ENCODE results near the gene RHOB.
"Not testable (repeated sequence)": the region's sequence is repeated elsewhere in the genome, so short reads cannot be mapped to it uniquely, and the experiment has no call there.

Gene RHOB

GRCh38 chr2:20446917-20447436 is at the start of gene RHOB:
TSS of gene RHOB (plus strand) at chr2:20447074. CDS start at chr2:20447466, 392 bp downstream.
- DNase-seq: peak; percentile 84

DNA sequence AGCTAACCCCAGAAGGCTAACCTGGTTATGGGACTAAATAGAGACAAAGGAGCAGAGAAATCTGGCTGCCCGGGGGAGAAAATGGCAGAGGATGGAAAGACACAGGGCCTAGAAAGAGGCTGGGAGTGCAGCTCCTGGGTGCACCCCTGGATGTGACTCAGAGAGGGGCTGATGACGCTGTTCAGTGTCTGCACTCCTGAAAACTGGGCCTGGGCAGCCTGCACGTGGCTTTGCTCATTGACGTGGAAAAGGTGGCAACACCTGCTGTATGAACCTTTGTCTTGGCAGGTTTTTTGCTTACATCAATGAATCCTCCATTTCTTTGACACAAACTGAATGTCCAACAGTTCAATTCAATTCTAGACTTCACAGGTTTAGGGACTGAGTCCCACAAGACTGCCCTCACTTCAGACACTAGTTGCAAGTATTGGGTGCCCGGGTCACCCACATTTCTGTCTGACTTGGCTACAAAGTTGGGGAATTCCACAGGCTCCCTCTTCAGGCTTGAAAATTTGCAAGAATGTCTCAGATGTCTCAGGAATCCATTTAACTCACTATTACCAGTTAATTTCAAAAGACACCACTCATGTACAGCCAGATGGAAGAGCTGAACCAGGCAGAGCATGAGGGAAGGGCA is 48.9 kb upstream of the RHOB start:
- DNase-seq: no peak

DNA sequence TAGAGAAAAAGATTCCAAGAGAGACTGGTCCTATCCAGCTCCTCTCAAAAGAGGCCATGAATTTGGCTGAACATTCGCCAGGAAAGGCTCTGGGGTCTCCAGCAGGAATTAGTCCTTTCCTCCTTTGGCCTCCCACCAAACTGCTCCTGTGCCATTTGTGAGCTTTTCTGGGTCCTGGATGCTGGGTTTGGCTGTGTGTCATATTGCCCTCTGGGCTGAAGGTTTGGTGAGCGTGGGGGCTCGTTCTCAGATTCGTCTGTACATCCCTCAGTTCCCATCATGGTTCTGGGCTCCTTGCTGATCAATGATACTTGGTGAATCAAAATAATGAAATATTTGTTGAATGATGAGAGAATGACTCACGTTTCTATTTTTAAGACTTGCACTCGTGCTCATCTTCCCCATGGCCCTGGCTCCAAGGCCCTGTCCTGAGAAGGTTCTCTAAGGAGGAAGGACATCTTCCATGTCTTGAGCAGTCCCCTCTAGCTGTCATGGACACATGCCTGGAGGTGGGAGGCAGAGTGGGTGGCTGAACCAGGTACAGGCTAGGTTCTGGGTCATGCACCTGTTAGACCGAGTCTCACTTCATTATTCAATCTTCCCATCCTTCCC is 47.8 kb upstream of the RHOB start:
- DNase-seq: no peak

DNA sequence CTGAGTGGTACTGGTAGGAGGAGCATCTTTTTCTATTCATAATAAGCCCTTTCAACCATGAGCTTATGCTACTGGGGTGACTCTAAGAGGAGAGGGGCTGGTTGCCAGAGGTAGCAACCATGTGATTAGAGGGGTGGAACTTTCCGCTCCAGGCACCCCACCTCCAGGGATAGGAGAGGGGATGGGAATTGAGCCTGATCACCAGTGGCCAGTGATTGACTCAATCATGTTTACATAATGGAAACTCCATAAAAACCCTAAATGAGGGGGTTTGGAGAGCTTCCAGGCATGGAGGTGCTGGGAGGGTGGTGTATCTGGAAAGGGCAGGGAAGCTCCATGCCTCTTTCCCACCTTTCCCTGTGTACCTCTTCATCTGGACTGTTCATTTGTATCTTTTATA is 46.6 kb upstream of the RHOB start:
- no peak for DNase-seq

DNA sequence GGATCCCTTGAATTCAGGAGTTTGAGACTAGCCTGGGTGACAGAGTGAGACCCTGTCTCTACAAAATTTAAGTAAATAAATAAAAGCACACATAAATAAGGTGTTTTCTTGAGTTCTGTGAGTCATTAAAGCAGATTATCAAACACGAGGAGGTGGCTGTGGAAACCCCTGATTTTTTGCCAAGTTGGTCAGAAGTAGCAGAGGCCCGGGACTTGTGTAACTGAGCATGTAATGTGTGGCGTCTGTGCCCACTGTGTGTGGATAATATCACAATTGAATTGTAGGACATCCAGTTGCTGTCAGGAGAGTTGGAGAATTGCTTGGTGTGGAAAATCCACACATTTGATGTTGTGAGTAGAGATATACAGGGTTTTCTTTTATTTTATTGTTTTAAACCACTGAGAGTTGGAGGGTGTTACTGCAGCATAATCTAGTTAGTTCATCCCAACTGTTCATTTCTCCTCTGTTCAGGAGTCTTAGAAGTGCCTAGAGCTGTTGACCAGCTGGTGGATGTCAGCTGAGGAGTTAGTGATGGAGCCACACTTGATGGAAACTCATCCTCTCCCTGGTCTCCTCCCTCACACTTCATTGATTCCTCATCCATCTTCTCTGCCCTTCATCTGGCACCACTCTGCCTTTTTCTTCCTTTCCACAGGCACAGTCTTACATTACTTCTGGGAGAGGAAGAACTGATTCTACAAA is 45.9 kb upstream of the RHOB start:
- no peak for DNase-seq

- no peak for DNase-seq
Observed at GRCh38 chr2:20401489-20401835, 45.4 kb upstream of the RHOB start.

GRCh38 chr2:20403774-20404312 is 43.0 kb upstream of the RHOB start:
- no peak for DNase-seq

- DNase-seq: no peak
Observed at GRCh38 chr2:20404950-20405349, 41.9 kb upstream of the RHOB start.

GRCh38 chr2:20409039-20409438 is 37.8 kb upstream of the RHOB start:
- DNase-seq: no peak

DNA sequence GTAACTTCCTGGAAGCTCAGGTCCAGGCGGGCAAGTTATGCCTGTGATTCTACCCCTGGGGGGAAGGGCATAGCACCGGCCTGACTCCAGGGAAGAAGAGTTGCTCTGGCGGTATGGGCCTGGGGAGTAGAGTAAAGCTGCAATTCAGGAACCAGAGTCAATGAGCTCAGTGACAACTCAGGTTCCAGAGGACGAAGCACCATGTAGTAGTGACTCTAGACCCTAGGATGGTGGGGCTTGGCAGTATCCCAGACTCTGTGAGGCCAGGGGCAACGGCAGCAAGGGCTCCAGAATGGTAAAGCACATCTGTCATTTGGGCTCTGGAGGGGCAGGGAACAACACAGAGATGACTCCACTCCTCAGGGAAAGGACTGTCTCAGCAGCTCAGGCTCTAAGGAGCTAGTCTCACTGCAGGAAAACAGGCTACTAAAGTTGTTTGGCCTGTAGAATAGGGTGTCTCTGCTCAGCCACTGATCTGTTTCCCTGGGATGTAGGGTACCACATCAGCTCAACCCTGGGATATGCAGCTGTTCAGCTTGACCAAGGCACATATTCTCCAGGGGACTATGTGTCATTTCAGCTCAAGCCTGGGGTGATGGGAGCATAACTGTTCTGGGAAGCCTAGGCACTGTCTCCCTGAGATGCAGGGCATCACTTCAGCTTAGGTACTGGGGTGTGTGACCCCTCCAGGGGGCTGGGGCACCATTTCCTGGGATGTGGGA is 36.2 kb upstream of the RHOB start:
- no peak for DNase-seq

DNA sequence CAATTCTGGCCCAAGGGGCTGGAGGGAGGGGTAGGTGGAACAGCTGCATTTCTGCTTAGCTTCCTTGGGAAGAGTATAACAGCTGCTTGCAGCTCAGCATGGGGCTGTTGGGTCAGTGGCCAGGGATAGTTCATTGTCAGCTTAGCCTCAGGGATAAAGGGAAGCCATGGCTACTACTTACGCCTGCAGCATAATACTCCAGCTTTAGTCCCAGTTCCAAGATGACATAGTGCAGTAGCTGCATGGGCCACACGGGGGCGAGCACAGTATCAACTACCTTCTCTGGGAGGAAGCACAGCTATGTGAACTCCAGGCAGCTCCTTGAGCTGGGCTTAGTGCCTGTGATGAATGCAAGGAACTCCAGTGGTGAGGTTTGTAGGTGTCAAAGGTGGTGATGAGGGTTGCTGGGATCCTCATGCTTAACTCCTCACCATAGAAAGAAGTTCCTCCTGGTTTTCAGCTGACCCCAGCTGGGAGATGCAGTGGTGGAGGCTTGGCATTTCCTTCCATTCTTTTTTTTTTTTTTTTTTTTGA is 35.4 kb upstream of the RHOB start:
- DNase-seq: peak; percentile 28

DNA sequence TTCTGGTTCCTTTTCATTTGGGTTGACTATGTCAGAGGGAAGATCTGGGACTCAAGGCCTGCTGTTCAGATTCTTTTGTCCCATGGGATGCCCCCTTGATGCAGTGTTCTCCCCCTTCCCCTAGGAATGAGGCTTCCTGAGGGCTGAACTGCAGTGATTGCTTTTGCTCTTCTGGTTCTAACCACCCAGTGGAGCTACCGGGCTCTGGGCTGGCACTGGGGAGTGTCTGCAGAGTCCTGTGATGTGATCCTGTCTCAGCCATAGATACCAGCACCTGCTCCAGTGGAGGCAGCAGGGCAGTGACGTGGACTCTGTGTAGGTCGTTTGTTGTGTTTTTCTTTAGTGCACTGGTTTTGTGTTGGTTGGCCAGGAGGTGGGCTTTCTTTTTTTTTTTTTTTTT is 32.1 kb upstream of the RHOB start:
- peak; percentile 31 for DNase-seq

DNA sequence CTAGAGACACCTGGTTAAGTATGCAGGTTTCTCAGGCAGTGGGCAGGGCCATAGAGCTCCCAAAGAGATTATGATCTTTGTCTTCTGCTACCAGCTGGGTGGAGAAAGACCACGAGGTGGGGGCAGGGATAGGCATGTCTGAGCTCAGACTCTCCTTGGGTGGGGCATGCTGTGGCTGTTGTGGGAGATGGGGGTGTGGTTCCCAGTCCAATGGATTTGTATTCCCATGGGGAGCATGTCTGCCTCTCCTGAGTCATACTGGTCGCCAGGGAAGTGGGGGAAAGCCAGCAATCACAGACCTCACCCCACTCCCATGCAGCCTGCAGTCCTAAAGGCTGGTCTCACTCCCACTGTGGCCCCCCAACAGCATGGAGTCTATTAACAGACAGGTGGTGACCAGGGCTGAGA is 31.4 kb upstream of the RHOB start:
- no peak for DNase-seq

- no peak for DNase-seq
Observed at GRCh38 chr2:20416723-20417122, 30.2 kb upstream of the RHOB start.

DNA sequence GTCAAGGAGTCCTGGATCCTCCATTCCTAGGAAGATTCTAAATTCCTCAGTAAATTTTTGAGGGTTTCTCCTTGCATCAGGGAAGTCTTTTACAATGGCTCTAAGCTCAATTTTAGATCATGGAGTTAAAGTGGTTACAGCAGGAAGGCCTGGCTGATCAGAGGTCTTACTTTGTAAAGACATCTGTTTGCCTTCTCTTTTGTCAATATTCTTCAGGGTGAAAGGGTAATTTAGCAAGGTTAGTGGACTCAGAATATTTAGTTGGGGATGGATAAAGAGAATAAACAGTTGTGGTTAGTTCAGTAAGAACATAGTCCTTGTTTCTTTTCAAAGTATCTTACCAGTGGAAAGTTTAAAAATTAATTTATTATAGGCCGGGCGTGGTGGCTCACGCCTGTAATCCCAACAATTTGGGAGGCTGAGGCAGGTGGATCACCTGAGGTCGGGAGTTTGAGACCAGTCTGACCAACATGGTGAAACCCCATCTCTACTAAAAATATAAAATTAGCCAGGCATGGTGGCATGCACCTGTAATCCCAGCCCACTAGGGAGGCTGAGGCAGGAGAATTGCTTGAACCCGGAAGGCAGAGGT is 29.5 kb upstream of the RHOB start:
- not testable (repeated sequence) for DNase-seq

DNA sequence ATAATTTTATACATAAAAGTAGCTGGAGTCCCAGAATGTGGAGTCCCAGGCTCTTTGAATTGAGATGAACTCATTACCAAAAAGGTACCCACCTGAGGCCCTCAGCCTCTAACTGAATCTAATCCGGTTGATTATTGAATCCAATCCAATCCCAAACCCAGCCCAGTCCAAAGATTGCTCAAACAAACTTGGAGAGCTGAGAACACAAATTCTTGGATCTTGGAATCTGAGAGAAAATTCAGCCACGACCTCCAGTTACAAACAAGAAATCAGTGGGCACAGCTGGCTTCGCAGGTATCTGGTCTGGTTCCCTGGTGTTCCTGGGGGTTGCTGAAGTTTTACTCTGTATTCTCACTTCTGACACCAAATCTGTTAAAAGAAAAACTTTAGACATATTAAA is 28.4 kb upstream of the RHOB start:
- no peak for DNase-seq

- no peak for DNase-seq
Observed at GRCh38 chr2:20419007-20419576, 27.8 kb upstream of the RHOB start.

DNA sequence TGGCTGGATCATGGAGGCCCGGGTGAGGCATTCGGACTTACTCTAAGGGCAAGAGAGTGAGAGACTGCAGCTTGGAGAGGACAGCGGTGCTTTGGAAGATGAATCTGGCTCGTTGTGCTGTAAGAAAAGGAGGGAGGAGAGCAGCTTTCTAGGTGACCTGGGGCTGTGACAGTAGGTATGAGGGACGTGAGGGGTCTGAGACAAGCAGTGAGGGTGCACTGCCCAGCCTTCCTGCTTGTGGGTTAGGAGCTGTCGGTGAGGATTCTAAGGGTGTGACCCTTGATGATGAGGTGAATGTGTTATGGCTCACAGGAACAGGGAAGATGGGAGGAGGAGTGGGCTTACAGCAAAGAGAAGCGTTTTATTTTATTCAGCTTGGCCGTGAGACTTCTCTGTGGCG is 27.1 kb upstream of the RHOB start:
- DNase-seq: no peak

GRCh38 chr2:20421336-20421987 is 25.4 kb upstream of the RHOB start:
- no peak for DNase-seq

GRCh38 chr2:20421988-20422370 is 24.9 kb upstream of the RHOB start:
- no peak for DNase-seq

DNA sequence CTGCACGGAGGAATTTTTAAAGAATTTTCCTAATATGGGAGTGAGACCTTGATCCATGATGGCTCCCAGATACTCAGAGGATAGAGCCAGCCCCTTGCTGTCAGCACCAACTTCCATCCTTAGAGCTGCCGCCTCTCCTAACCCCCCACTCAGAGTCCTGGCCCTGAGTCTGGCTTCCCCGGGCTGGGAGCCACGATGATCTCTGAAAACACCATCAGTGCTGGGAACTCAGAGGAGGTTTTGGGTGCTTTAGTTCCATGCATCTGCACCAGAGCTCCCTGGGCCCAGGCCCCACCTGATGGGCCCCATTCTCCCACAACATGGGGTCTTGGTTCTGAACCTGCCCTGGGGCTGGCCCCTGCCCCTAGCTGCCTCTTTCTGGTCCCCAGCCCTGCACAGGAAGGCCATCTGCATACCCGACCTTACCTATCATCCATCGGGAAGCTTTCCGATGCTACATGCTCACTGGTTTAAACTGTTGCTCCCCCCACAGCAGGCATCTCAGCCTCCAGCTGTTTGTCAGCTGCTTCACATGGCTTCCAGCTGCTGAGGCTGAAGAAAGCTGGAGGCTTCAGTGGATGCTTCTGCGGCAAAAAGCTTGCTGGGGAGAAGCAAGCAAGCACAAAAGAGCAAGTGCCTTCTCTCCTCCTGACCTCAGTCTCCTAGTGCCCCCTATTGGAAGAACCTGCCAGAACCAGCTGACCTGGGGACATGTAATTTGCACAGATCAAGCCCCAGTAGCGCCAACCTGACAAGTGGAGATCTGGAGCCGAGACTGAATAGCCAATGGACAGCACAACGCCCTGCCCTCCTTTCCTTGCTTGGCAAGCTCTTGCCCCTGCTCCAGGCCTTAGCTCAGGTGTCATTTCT is 24.2 kb upstream of the RHOB start:
- no peak for DNase-seq
